HG02588 (cell line): ENCODE measurements around the gene HMGN3.
"Not testable (repeated sequence)": the region's sequence is repeated elsewhere in the genome, so short reads cannot be mapped to it uniquely, and the experiment has no call there.

ENCODE experiments used
- ATAC-seq: cut with Tn5 transposase; IDR thresholded peaks from one replicate; pipeline ENCODE4 v1.9.1; 2021; ENCODE audit warnings: mild to moderate bottlenecking, moderate library complexity; ENCODE audit not compliant: unreplicated experiment

The HMGN3 gene

DNA sequence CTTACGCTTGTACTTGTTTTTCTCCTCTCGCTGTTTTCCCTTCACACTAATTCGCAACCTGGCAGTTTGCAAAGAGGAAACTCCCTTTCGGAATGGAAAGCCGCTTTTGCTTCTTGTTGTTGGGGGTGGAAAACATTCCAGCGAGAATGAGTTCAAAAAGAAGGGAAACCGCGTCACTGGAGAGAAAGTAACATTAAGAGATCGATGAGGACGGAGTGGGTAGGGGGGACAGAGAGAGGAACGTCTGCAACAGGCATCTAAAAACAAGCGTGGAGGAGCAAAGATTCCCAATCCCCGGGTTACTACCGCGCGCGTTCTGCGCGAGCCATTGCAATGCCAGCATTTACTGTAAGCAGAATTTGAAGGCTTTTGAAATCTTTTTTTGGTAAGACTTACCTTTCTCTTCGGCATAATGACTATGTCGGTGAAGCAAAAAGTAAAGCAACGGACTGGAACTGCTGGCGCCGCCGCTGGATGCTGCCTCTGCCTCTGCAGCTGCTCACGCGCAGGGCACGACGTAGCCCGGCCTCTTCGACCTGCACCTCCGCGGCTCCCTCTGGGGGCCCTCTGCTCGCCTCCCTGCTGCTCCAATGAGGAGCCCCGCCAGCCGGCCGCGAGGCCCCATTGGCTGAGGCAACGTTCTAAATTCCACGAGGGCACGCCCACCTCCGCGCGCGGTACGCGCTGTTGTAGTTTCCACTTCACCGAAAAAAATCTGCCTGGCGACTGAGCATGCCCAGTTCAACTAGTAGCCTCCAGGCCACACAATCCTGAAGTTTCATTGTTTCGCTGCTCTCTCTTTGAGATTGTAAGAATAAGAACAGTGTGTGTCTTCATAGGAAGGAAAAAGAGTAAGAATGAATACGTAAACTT, at the start of gene HMGN3:
Gene HMGN3, minus strand, starts transcription at position 533 of the 873 bp plus-strand sequence.
- ATAC-seq: peak; percentile 92

DNA sequence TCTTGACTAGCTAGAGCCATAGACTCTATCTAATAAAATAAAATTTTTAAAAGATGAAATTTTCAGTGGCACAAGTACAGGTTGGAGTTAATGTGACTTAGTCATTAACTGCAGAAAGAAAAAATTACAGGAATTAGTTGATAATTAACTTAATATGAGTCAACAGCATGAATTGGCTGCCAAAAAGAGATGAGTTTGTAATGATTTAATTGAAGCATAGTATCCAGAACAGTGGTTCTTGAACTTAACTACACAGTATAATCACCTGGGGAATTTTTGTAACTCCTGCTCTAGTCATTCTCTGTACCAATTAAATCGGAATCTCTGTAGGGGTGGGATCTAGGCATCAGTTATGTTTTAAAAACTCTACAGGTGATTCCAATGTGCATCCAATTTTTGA, 46.3 kb upstream of the HMGN3 start:
- ATAC-seq: no peak

- no peak for ATAC-seq
Observed at GRCh38 chr6:79277109-79277508, 42.6 kb upstream of the HMGN3 start.

- no peak for ATAC-seq
Observed at GRCh38 chr6:79269877-79270276, 35.4 kb upstream of the HMGN3 start.

- ATAC-seq: no peak
Observed at GRCh38 chr6:79267128-79267527, 32.6 kb upstream of the HMGN3 start.

DNA sequence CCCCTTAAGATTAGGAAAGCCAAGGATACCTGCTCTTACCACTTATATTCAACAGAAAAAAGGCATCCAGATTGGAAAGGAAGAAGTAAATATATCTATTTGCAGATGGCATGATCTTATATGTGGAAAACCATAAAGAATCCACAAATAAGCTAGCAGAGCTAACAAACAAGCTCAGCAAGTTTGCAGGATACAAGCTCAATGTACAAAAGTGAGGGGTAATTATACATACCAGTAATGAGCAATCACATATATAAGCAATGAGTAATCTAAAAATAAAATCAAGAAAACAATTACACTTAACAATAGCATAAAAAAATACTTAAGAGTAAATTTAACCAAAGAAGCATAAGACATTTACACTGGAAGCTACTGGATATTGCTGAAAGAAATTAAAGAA, 31.6 kb upstream of the HMGN3 start:
- ATAC-seq: no peak

GRCh38 chr6:79263359-79263758, 28.9 kb upstream of the HMGN3 start:
- no peak for ATAC-seq

GRCh38 chr6:79261666-79262065, 27.2 kb upstream of the HMGN3 start:
- no peak for ATAC-seq

DNA sequence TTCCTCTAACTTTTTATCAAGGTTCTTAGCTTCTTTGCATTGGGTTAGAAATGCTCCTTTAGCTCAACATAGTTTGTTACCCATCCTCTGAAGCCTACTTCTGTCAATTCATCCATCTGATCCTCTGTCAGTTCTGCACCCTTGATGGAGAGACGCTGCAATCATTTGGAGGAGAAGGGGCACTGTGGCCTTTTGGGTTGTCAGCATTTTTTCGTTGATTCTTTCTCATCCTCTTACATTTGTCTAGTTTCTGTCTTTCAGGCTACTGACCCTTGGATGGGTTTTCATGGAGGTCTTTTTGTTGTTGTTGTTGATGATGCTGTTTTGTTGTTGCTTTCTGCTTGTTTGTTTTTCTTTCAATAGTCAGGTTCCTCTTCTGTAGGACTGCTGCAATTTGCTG, 26.3 kb upstream of the HMGN3 start:
- ATAC-seq: no peak

DNA sequence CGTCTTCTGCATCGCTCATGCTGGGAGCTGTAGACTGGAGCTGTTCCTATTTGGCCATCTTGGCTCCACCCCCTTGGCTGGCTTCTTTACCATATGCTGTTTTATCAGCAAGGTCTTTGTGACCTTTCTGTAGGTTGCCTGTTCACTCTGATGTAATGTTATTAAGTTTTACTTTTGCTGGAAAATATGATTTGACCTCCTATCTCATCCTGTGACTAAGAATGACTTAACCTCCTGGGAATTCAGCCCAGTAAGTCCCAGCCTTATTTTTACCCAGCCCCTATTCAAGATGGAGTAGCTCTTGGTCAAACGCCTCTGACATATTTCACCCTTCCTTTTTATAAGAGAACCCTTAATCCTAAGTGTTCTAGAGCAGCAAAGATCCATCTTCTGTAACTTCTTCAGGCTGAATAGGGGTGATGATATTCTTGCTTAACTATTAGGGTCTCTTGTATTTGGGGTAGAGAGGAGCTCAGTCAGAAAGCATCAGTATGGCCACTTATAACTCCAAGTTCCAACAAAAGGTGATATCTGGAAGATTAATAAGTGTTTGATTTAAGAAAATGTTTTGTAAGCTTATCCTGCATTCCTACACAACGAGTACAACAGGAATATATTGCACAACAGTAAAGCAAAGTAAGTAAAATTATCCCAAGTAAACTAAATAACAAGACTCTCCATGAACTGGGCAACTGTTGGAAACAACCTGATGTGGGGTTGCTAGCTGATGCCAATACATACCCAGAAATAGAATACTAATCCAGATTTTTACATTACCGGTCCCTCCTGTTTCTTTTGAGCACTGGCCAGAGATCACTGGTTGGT, 23.1 kb upstream of the HMGN3 start:
- no peak for ATAC-seq

GRCh38 chr6:79256770-79257169, 22.3 kb upstream of the HMGN3 start:
- not testable (repeated sequence) for ATAC-seq

DNA sequence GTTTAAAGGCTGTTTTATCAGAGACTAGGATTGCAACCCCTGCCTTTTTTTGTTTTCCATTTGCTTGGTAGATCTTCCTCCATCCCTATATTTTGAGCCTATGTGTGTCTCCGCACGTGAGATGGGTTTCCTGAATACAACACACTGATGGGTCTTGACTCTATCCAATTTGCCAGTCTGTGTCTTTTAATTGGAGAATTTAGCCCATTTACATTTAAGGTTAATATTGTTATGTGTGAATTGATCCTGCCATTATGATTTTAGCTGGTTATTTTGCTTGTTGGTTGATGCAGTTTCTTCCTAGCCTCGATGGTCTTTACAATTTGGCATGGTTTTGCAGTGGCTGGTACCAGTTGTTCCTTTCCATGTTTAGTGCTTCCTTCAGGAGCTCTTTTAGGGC, 20.6 kb upstream of the HMGN3 start:
- not testable (repeated sequence) for ATAC-seq

DNA sequence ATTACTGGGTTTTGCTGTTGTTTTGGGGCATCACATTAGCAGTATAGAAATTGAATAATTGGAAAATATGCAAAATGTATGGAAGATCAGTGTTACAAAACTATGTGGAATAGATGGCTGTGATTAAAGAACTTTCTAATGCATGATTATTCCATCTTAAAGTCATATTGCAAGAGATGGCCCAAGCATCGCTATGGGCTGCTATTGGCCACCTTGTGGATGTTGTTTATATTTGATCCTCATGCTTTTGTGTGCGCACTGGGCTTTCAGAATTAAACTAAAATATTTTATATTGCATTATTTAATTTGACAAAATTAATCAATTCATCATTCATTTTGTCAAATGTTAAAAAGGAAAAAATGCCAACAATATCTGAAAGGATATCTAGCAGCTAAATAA, 16.1 kb upstream of the HMGN3 start:
- ATAC-seq: no peak

DNA sequence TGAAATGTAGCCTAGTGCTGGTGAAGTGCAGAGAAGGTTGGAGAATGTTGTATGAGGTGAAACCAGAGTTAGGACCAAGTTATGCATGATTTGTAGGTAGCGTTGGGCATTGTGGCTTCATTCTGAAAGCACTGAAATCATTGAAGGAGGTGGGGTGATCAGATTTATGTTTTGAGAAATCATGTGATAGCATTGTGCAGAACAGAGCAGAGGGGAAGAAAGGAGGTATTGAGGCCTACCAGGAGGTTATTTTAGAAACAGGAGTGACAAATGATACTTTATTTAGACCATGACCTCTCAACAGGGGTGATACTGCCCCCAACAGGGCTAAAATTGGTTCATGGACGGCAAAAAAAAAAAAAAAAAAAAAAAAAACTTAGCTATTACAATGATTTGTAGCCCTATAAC, 15.6 kb upstream of the HMGN3 start:
- peak; percentile 61 for ATAC-seq

- ATAC-seq: no peak
Observed at GRCh38 chr6:79249136-79249535, 14.7 kb upstream of the HMGN3 start.

GRCh38 chr6:79246891-79247290, 12.4 kb upstream of the HMGN3 start:
- ATAC-seq: peak; percentile 85

DNA sequence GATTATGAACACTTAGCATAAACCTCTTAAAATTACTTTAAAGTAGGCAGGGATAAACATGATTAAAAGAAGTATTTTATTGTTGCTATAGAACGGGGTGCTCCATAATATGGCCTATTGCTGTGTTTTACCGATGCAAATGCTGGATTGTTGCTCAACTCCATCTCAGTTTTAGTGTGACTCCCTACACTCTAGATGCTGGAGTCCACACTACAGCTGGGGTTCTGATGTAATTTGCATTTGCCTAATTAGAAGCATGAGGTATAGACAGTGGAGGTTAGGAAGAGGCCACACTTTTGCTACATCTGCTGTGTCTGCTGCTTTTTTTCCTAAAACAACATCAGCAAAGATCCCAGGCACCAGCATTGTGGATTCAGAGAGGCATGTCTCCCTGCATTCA, 6.7 kb upstream of the HMGN3 start:
- ATAC-seq: no peak

- no peak for ATAC-seq
Observed at GRCh38 chr6:79240509-79240908, 6.0 kb upstream of the HMGN3 start.

DNA sequence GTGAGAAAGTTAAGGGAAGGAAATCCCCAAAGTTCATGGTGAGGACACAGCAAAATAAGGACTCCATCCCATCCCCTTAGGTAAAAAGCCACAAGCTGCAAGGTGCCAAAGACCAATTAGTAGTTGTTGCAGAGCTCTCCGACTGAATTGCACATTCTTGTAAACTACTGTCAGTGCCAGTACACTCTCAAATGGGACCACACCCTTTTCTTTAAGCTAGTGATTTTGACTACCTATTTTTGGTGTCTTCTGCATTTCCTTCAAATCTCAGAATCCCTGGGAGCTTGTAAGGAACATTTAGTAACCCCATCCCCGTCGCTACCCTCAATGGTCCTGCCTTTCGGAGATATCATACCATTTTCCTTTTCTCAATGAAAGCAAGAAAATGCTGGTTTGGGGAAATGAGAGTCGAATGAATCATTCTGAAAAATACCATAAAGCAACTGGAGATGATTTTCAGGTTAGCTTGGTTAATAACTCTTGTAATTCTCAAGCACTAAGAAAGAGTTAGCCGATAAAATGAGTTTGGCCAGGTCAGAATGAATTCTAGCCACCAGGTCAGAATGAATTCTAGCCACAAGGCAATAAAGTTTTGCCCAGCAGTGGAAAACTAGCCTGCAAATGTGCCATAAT, 5.2 kb upstream of the HMGN3 start:
- peak; percentile 46 for ATAC-seq

DNA sequence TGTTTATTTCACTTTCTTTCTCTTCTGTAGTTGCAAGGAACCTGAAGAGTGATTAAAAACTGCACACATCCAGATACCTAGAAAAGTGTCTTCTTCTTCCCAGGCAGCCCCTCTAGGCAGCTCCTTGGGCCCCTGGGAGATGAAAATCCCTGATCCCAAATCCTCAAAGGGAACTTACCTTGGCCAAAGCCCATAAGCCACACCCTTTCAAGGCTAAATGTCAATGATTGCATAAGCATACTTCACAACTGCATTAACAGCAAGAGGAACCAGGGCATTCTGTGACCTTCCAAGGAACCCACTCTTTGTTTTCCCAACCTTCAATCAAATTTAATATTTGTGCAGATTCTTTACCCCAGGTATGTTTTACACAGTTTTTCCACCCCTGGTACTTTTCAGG, 4.4 kb upstream of the HMGN3 start:
- ATAC-seq: no peak

DNA sequence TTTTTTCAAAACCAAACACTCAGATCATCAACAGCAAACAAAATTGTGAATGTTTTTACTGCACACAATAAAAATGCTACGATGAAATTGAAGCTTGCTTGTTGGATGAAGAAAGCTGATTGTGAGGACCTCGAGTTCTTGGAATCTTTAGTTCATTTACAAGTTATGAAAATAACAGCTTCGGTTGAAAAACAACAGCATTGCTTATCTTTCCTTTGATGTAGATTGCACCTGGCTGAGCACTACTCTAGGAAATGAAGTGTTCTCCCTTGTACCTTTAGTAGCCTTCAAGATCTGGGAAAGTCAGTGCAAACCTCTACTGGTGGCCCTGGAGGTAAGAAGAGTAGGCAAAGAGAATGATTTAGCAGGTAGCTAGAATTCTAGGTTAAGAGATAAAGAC, 2.2 kb upstream of the HMGN3 start:
- no peak for ATAC-seq
